Neural progenitor cell (in vitro differentiated cells): ENCODE data around the gene FTHL17. TPM values are rescaled to one million over a fixed set of nuclear protein-coding genes. Genes with fewer than 3 reads are reported as not detected.

Experiments used
- DNase-seq: peaks from one replicate; pipeline ENCODE4 v3.0.0-alpha.2; 2016; ENCODE audit warnings: low spot score
- H2AFZ ChIP-seq: fragments of 200-600 bp; sonication (generic); replicated peaks from 2 replicates; pipeline ENCODE4 v1.6.1; 2016; ENCODE audit warnings: antibody characterized with exemption
- H3F3A ChIP-seq: fragments of 200-600 bp; sonication (generic); 2 replicates; pipeline ENCODE4 v1.6.1; 2016; ENCODE audit warnings: antibody characterized with exemption, low read depth
- H3K27ac ChIP-seq: fragments of 200-600 bp; sonication (generic); 2 replicates; pipeline ENCODE4 v1.5.1; 2016; ENCODE audit warnings: mild to moderate bottlenecking
- H3K27me3 ChIP-seq: fragments of 200-600 bp; sonication (generic); 2 replicates; pipeline ENCODE4 v1.6.1; 2016; ENCODE audit warnings: mild to moderate bottlenecking, moderate library complexity
- H3K36me3 ChIP-seq: fragments of 200-600 bp; sonication (generic); 2 replicates; pipeline ENCODE4 v1.5.1; 2016
- H3K4me1 ChIP-seq: fragments of 200-600 bp; sonication (generic); 2 replicates; pipeline ENCODE4 v1.6.1; 2016; ENCODE audit warnings: mixed run types
- H3K4me2 ChIP-seq: fragments of 200-600 bp; sonication (generic); 2 replicates; pipeline ENCODE4 v1.6.1; 2016
- H3K4me3 ChIP-seq: fragments of 200-600 bp; sonication (generic); 2 replicates; pipeline ENCODE4 v1.5.1; 2016
- H3K79me2 ChIP-seq: fragments of 200-600 bp; sonication (generic); 2 replicates; pipeline ENCODE4 v1.6.1; 2016; ENCODE audit warnings: low read depth
- H3K9ac ChIP-seq: fragments of 200-600 bp; sonication (generic); 2 replicates; pipeline ENCODE4 v1.6.1; 2016
- H3K9me3 ChIP-seq: fragments of 200-600 bp; sonication (generic); 2 replicates; pipeline ENCODE4 v1.5.1; 2016; ENCODE audit warnings: low read depth
- H4K20me1 ChIP-seq: fragments of 200-600 bp; sonication (generic); 2 replicates; pipeline ENCODE4 v1.6.1; 2016; ENCODE audit warnings: low read depth
- H3K27ac Mint-ChIP-seq: 3 replicates; pipeline ENCODE4 v1.8.0; 2021; ENCODE audit warnings: mixed read lengths
- H3K27me3 Mint-ChIP-seq: 2 replicates; pipeline ENCODE4 v1.8.0; 2022; ENCODE audit warnings: low read depth, mild to moderate bottlenecking, inconsistent platforms, moderate library complexity, mixed read lengths; ENCODE audit not compliant: insufficient read depth
- H3K36me3 Mint-ChIP-seq: 3 replicates; pipeline ENCODE4 v1.8.0; 2021; ENCODE audit warnings: mixed read lengths
- H3K4me1 Mint-ChIP-seq: 3 replicates; pipeline ENCODE4 v1.8.0; 2021; ENCODE audit warnings: mixed read lengths
- H3K4me3 Mint-ChIP-seq: 3 replicates; pipeline ENCODE4 v1.8.0; 2021; ENCODE audit warnings: mild to moderate bottlenecking, moderate library complexity, mixed read lengths
- H3K9me3 Mint-ChIP-seq: 3 replicates; pipeline ENCODE4 v1.8.0; 2020; ENCODE audit warnings: mixed read lengths
- EZH2 ChIP-seq: fragments of 200-600 bp; sonication (generic); IDR thresholded peaks from 2 replicates; pipeline ENCODE4 v1.6.1; 2017; ENCODE audit warnings: antibody characterized with exemption, mild to moderate bottlenecking, moderate library complexity
- EZH2phosphoT487 ChIP-seq: fragments of 200-600 bp; sonication (generic); IDR thresholded peaks from 2 replicates; pipeline ENCODE4 v1.6.1; 2017; ENCODE audit warnings: antibody characterized with exemption
- total RNA-seq: library from RNA; depleted of rRNA; stranded (reverse); fragments of >200 nt; gene quantifications from 2 replicates; pipeline ENCODE4 v1.2.3, GENCODE V29; 2015; ENCODE audit warnings: low replicate concordance
- TF ChIP-seq, protein P1 (sequence below): fragments of 200-600 bp; sonication (generic); IDR thresholded peaks from 2 replicates; pipeline ENCODE4 v1.5.1; 2017; ENCODE audit warnings: antibody characterized with exemption, mild to moderate bottlenecking

Gene FTHL17
- total RNA-seq, 1 donor from 2014 or later = not detected

DNA sequence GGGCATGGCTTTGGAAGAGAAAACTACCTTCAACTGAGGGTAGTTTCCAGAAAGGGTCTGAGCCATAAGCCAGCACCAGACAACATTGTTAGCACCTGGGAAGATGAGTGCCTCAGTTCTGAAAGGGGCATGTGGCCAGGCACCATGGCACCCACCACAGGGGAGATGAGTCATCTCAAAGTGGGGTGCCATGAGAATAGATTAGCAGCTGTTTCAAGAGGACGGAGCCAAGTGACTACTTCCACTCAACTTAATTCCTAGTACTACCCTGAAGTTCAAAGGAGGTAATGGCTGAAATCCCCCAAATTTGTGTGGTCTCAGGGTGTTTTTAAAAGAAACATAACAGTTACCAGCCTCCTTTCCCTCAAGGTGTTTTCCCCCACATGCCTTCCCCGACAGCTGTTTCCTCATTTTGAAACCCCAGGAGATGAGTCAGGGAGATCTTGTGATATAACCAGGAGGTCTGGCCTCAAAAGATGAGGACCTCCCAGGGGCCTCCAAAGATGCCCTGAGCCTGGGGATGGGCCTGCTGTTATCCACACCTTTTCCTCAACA is 27.8 kb upstream of the FTHL17 start:
- Histone ChIP-seq H3K27me3 (no peaks in the 10 kb centered on the region), H3K9ac (no peak overlapping the region), H3K4me1 (no peaks in the 10 kb centered on the region), H3K36me3 (no peaks in the 10 kb centered on the region), H3K4me3 (no peak overlapping the region), H3K79me2 (no peaks in the 10 kb centered on the region), H3K4me2 (no peak overlapping the region), H3K9me3 (peaks cover 9% of the 10 kb centered on the region), H4K20me1 (no peaks in the 10 kb centered on the region), H3K27ac (no peak overlapping the region), H3F3A (no peaks in the 10 kb centered on the region), H2AFZ (no peak overlapping the region)
- no peak for TF ChIP-seq EZH2phosphoT487
- no peak for TF ChIP-seq EZH2
- TF ChIP-seq, protein P1, sequence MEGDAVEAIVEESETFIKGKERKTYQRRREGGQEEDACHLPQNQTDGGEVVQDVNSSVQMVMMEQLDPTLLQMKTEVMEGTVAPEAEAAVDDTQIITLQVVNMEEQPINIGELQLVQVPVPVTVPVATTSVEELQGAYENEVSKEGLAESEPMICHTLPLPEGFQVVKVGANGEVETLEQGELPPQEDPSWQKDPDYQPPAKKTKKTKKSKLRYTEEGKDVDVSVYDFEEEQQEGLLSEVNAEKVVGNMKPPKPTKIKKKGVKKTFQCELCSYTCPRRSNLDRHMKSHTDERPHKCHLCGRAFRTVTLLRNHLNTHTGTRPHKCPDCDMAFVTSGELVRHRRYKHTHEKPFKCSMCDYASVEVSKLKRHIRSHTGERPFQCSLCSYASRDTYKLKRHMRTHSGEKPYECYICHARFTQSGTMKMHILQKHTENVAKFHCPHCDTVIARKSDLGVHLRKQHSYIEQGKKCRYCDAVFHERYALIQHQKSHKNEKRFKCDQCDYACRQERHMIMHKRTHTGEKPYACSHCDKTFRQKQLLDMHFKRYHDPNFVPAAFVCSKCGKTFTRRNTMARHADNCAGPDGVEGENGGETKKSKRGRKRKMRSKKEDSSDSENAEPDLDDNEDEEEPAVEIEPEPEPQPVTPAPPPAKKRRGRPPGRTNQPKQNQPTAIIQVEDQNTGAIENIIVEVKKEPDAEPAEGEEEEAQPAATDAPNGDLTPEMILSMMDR = no peak
- DNase-seq = no peak
- no peak overlapping the region for H3K4me3 Mint-ChIP-seq
- peaks cover 6% of the 10 kb centered on the region for H3K9me3 Mint-ChIP-seq
- no peaks in the 10 kb centered on the region for H3K4me1 Mint-ChIP-seq
- no peaks in the 10 kb centered on the region for H3K36me3 Mint-ChIP-seq
- peaks cover 3% of the 10 kb centered on the region for H3K27me3 Mint-ChIP-seq
- no peak overlapping the region for H3K27ac Mint-ChIP-seq

DNA sequence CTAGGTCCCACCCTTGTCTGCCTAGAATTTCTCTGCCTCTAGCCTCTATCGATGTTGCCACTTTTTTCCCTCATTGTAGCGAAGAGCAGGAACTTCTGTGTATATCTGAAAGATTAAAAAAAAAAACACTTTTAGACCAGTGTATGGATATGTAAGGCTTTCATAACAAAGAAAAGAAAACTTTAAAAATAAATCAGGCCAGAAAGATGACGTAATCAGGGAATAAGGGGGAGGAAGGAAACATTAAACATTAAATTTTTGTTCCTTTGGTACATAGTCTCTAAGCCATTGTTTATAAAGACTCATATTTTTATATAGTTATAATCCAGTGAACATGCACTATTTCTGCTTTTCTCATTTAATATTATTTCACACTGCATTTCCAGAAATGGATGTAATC is 26.2 kb upstream of the FTHL17 start:
- Histone ChIP-seq H3K79me2 (no peaks in the 10 kb centered on the region), H3K4me1 (no peaks in the 10 kb centered on the region), H3K4me2 (no peak overlapping the region), H3K4me3 (no peak overlapping the region), H2AFZ (no peak overlapping the region), H3F3A (no peaks in the 10 kb centered on the region), H4K20me1 (no peaks in the 10 kb centered on the region), H3K36me3 (no peaks in the 10 kb centered on the region), H3K27ac (no peak overlapping the region), H3K27me3 (no peaks in the 10 kb centered on the region), H3K9me3 (peaks cover 10% of the 10 kb centered on the region), H3K9ac (no peak overlapping the region)
- Mint-ChIP-seq H3K27me3 (peaks cover 3% of the 10 kb centered on the region), H3K4me3 (no peak overlapping the region), H3K9me3 (peaks cover 8% of the 10 kb centered on the region), H3K36me3 (no peaks in the 10 kb centered on the region), H3K4me1 (no peaks in the 10 kb centered on the region), H3K27ac (no peak overlapping the region)
- no peak for DNase-seq
- TF ChIP-seq EZH2 (no peak), EZH2phosphoT487 (no peak)

DNA sequence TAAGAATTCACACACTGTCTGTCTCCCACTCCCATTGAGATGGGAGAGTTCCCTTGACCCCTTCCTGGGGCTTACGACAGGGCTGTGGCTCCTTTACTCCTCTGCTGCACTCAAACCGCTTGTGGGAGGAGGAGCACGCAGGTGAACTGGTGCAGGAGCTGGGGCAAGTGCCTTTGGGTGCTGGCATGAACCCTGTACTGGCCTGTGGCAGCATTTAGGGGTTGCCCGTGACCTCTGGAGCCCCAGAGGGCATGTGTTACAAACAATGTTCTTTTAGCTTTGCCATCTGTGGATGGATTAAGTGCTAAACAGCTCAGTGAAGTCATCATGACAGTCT is 21.8 kb upstream of the FTHL17 start:
- no peak overlapping the region for H3K27ac Mint-ChIP-seq
- H4K20me1 ChIP-seq = no peaks in the 10 kb centered on the region
- no peak overlapping the region for H3K27ac ChIP-seq
- no peak overlapping the region for H3K9ac ChIP-seq
- H3K36me3 Mint-ChIP-seq = no peaks in the 10 kb centered on the region
- H3K4me1 ChIP-seq = no peaks in the 10 kb centered on the region
- H3K4me1 Mint-ChIP-seq = peaks cover 3% of the 10 kb centered on the region
- H3K27me3 ChIP-seq = no peaks in the 10 kb centered on the region
- no peak overlapping the region for H3K4me3 ChIP-seq
- H3F3A ChIP-seq = no peaks in the 10 kb centered on the region
- no peak overlapping the region for H3K4me3 Mint-ChIP-seq
- DNase-seq = no peak
- H2AFZ ChIP-seq = no peak overlapping the region
- H3K27me3 Mint-ChIP-seq = no peaks in the 10 kb centered on the region
- peaks cover 8% of the 10 kb centered on the region for H3K9me3 Mint-ChIP-seq
- H3K36me3 ChIP-seq = no peaks in the 10 kb centered on the region
- H3K4me2 ChIP-seq = no peak overlapping the region
- no peaks in the 10 kb centered on the region for H3K79me2 ChIP-seq
- H3K9me3 ChIP-seq = peaks cover 7% of the 10 kb centered on the region
- TF ChIP-seq EZH2phosphoT487 (no peak), EZH2 (no peak)
- TF ChIP-seq, protein P1 = no peak

DNA sequence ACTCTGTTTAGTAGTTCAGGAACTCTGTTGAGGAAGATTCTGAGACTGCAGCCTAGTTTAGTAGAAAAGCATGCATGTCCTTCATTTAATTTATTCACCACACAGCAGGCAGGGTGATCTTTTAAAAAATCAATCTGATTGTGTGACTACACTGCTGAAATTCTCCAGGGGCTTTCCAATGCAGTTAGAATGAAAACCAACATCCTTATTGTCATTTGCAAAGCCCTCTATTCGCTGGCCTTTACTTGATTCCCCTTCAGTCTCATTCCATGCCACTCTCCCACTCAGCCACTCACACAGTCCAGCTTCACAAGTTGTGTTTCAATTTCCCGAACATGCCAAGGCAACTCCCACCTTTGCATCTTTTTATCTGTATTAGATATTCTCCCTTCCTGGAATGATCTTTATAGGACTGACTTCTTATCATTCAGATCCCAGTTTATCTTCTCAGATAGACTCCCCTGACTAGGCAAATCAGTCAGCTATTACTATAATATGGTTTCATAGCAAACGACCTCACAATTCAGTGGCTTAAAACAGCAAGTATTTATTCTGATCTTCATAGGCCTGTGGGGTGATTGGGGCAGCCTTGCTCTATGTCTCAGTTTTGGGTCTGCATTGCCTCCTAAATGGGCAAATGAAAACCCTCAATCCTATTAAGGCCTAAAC is 21.3 kb upstream of the FTHL17 start:
- Histone ChIP-seq H3K27ac (no peak overlapping the region), H3K4me1 (no peaks in the 10 kb centered on the region), H3K9ac (no peak overlapping the region), H3K4me3 (no peak overlapping the region), H3K36me3 (no peaks in the 10 kb centered on the region), H3K27me3 (no peaks in the 10 kb centered on the region), H3K79me2 (no peaks in the 10 kb centered on the region), H4K20me1 (no peaks in the 10 kb centered on the region), H3K4me2 (no peak overlapping the region), H2AFZ (no peak overlapping the region), H3F3A (no peaks in the 10 kb centered on the region), H3K9me3 (peaks cover 7% of the 10 kb centered on the region)
- H3K4me1 Mint-ChIP-seq = peaks cover 3% of the 10 kb centered on the region
- peaks cover 8% of the 10 kb centered on the region for H3K9me3 Mint-ChIP-seq
- no peaks in the 10 kb centered on the region for H3K36me3 Mint-ChIP-seq
- no peaks in the 10 kb centered on the region for H3K27me3 Mint-ChIP-seq
- H3K4me3 Mint-ChIP-seq = no peak overlapping the region
- TF ChIP-seq EZH2phosphoT487 (no peak), EZH2 (no peak)
- TF ChIP-seq, protein P1 = no peak
- H3K27ac Mint-ChIP-seq = no peak overlapping the region
- no peak for DNase-seq
